T-helper 2 cell treated with Interferon-gamma antibody and Interleukin-4, amounts not matched to agents 5 μg/mL and 100 μg/mL, for 36 hours (primary cell): ENCODE measurements around the gene STX16.
A peak's percentile ranks its signal among the peaks of the same experiment; 100 is the strongest.

Source experiments
- DNase-seq: peaks from one replicate; pipeline ENCODE4 v3.0.0; 2021; ENCODE audit warnings: low spot score
- H3K27ac Mint-ChIP-seq: one replicate; pipeline ENCODE4 v1.8.0; 2021; ENCODE audit warnings: mild to moderate bottlenecking, mixed read lengths
- H3K27me3 Mint-ChIP-seq: one replicate; pipeline ENCODE4 v1.8.0; 2021; ENCODE audit warnings: low read depth, mixed read lengths
- H3K36me3 Mint-ChIP-seq: one replicate; pipeline ENCODE4 v1.8.0; 2021; ENCODE audit warnings: low read depth, mixed read lengths
- H3K4me1 Mint-ChIP-seq: one replicate; pipeline ENCODE4 v1.8.0; 2021; ENCODE audit warnings: low read depth, mixed read lengths
- H3K4me3 Mint-ChIP-seq: one replicate; pipeline ENCODE4 v1.8.0; 2022; ENCODE audit warnings: mild to moderate bottlenecking, moderate library complexity, mixed read lengths
- H3K9me3 Mint-ChIP-seq: one replicate; pipeline ENCODE4 v1.8.0; 2021; ENCODE audit warnings: mixed read lengths

The STX16 gene

DNA sequence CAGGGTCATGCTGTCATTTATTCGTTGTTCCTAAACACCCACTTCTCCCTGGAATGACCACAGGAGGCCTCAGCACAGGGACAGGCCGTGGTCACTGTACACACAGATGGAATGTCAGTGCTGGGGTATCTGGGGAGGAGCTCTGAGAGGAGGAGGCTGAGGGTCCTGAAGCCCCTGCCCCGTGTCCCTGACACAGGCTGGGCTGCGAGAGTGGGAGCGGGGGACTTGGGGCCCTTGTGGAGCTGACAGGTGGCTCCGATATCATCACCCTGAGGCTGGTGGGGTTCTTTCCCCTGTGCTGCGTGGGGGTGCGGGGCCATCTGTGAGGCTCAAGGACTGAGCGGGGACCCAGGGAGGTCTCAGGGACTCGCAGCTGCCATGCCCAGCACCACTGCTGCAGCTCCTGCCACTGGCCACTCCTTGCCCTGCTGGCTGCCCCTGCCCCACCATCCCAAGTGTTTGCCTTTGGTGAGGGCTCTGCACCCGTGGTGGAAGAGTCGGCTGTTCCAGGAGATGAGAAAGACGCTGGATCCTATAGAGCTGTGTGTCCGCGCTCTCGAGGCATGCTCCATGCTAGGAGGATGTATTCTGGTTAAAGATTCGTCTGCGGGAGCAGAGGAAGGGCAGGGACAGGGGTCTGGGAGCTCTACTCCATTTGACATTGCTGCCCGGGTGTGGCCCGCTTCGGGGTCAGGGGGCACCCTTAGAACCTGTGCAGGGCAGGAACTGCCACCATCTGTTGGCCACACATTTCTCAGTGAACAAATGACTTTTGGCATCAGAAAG is 60.4 kb downstream of the STX16 start:
- H3K4me1 Mint-ChIP-seq = no peaks in the 10 kb centered on the region
- peak; percentile 3 for DNase-seq
- H3K27me3 Mint-ChIP-seq = no peaks in the 10 kb centered on the region
- no peaks in the 10 kb centered on the region for H3K36me3 Mint-ChIP-seq
- H3K27ac Mint-ChIP-seq = no peak overlapping the region
- H3K9me3 Mint-ChIP-seq = no peaks in the 10 kb centered on the region
- H3K4me3 Mint-ChIP-seq = no peak overlapping the region

DNA sequence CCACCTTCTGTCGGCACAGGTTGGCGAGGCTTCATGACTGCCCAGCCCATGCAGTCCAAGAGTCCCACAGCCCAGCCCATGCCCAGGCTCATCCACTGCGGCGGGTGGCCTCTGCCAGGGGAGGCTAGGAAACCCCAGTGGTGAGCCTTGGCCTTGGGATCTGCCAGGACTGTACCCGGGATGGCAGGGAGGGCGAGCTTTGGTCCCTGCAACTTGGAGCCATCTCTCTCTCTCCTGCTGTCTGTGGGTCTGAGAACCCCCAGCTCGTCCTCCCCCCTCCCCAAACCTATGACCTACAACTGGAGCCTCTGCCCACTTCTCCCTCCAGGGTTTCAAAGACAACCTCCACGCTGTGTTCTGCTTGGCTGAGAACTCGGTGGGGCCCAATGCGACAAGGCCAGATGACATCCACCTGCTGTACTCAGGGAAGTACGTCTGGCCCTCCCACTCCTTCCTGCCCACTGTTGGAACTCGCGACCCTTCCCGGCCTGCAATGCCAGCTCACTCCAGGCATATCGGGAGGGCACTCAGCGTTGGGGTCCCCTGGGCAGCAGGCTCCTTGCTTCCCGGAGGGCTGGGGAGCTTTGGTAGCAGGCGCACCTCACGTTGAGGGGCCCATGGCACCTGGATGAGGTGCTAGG is 61.2 kb downstream of the STX16 start:
- Mint-ChIP-seq H3K36me3 (no peaks in the 10 kb centered on the region), H3K4me3 (no peak overlapping the region), H3K27ac (no peak overlapping the region), H3K4me1 (no peaks in the 10 kb centered on the region), H3K9me3 (no peaks in the 10 kb centered on the region), H3K27me3 (no peaks in the 10 kb centered on the region)
- peak; percentile 2 for DNase-seq

DNA sequence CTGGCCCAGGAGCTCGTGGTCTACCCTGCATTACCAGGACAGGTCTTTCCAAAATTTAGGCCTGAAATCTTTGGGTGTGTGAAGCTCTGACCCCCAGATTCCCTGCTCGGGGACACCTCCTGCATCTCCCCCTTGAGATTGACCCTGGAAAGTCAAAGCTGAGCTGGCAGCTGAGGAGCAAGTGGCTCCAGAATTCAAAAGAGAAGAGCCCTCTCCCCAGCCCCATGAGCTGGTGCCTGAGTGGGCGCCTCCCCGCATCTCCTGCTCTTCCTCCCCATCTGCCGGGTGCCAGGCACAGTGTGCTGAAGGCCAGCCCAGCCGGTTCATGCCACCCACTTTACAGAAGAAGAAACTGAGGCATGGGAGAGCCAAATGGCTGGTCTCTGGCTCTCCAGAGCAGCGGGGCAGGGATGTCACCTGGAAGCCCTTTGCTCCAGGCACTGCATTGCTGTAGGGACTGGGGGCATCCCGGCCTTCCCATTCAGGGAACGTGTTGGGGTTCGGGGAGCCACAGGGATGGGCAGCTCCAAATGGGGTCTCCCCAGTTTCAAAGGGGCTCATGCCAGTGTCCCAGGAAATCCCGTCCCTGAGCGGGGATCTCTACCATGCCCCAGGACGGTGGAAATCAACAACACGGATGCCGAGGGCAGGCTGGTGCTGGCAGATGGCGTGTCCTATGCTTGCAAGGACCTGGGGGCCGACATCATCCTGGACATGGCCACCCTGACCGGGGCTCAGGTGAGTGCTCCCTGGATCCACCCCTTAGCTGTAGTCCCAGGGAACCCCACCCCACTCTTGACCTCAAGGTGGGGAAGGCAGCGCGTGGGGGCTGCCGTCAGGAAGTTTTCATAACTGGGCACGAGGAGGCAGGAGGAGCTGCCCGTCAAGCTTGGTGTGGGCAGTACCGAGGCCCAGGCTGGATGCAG is 62.0 kb downstream of the STX16 start:
- Mint-ChIP-seq H3K27ac (no peak overlapping the region), H3K9me3 (no peaks in the 10 kb centered on the region), H3K4me1 (no peaks in the 10 kb centered on the region), H3K4me3 (no peak overlapping the region), H3K36me3 (no peaks in the 10 kb centered on the region), H3K27me3 (no peaks in the 10 kb centered on the region)
- peak; percentile 0 for DNase-seq

GRCh38 chr20:58713801-58714339 is 62.8 kb downstream of the STX16 start:
- Mint-ChIP-seq H3K27me3 (no peaks in the 10 kb centered on the region), H3K36me3 (no peaks in the 10 kb centered on the region), H3K9me3 (no peaks in the 10 kb centered on the region), H3K27ac (no peak overlapping the region), H3K4me3 (no peak overlapping the region), H3K4me1 (no peaks in the 10 kb centered on the region)
- DNase-seq = peak; percentile 2

DNA sequence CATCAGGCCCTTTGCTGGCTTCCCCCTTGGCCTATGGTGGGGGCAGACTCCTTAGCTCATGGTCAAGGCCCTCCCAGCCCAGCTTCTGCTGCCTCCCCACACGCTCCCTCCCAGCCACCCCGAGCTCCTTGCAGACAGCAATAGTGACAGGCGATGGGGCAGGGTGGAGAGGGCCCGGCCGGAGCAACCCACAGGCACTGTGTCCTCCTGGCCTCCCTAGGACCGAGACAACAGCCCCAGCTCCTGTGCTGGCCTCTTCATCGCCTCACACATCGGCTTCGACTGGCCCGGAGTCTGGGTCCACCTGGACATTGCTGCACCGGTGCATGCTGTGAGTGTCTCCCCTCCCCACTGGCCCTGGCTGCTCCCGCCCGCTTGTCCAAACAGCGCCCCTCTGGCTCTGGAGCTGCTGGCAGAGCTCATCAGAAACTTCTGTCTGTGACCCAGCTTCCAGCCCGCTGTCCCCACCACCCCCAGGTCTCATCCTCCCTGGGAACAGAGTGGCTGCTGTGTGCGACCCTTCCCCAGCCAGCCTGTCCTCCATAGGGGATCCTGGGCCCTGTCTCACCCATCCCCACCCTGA is 63.3 kb downstream of the STX16 start:
- Mint-ChIP-seq H3K27ac (no peak overlapping the region), H3K36me3 (no peaks in the 10 kb centered on the region), H3K4me3 (no peak overlapping the region), H3K27me3 (no peaks in the 10 kb centered on the region), H3K4me1 (no peaks in the 10 kb centered on the region), H3K9me3 (no peaks in the 10 kb centered on the region)
- peak; percentile 0 for DNase-seq

DNA sequence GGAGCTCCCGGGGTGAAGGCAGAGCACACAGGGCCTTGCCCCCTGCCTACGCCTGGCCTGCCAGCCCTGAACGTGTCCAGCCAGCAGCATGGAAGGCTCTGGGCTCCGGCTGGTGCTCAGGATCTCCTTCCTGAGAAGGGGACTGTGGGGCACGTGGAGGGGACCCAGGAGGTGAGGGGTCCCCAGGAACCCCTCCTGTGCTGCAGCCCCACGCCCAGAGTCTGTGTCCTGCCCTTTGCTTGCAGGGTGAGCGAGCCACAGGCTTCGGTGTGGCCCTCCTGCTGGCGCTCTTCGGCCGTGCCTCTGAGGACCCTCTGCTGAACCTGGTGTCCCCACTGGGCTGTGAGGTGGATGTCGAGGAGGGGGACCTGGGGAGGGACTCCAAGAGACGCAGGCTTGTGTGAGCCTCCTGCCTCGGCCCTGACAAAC is 63.9 kb downstream of the STX16 start:
- no peaks in the 10 kb centered on the region for H3K9me3 Mint-ChIP-seq
- no peak overlapping the region for H3K27ac Mint-ChIP-seq
- no peak overlapping the region for H3K4me3 Mint-ChIP-seq
- no peaks in the 10 kb centered on the region for H3K4me1 Mint-ChIP-seq
- H3K36me3 Mint-ChIP-seq = no peaks in the 10 kb centered on the region
- no peaks in the 10 kb centered on the region for H3K27me3 Mint-ChIP-seq
- peak; percentile 1 for DNase-seq

GRCh38 chr20:58715391-58715800 is 64.3 kb downstream of the STX16 start:
- H3K4me3 Mint-ChIP-seq = no peak overlapping the region
- H3K4me1 Mint-ChIP-seq = no peaks in the 10 kb centered on the region
- no peaks in the 10 kb centered on the region for H3K9me3 Mint-ChIP-seq
- DNase-seq = peak; percentile 3
- H3K36me3 Mint-ChIP-seq = no peaks in the 10 kb centered on the region
- no peak overlapping the region for H3K27ac Mint-ChIP-seq
- no peaks in the 10 kb centered on the region for H3K27me3 Mint-ChIP-seq

GRCh38 chr20:58715801-58716475 is 64.9 kb downstream of the STX16 start:
- Mint-ChIP-seq H3K27me3 (no peaks in the 10 kb centered on the region), H3K4me3 (no peak overlapping the region), H3K36me3 (no peaks in the 10 kb centered on the region), H3K4me1 (no peaks in the 10 kb centered on the region), H3K27ac (no peak overlapping the region), H3K9me3 (no peaks in the 10 kb centered on the region)
- DNase-seq = no peak

DNA sequence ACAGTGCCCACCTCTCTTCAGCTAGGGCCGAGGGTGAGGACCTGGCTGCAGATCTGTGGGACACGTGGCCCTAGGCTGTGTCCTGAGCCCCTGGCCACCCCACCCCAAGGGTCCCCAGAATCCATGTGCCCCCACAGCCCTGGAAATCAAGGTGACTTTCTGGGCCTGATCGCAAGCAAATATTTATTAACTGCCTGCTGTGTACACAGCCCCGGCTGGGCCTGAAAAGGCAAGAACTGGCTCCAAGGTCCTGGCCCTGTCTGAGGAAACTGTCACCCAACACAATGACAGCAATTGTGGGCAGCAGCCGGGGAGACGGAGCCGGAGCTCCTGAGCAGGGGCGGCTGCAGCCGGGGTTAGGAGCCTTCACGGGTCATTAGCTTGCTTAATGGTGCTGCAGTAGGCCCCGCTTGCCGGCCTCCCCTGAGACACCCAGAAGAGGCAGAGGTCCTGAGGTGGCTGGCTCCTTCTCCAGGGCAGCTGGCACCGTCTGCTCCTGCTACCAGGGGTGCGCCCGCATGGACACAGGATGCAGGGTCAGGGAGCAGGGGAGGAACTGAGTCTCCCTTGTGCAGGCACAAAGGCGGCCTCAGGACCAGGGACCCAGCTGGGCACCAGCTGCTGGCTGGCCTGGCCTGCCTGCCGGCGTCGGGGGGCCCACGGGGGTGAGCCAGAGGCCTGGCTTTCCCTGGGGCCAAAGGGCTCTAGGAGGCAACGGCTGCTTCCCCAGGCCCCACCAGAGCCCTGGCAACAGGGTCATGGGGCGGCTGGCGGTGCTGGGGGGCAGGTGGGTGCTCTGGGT is 65.6 kb downstream of the STX16 start:
- peak; percentile 2 for DNase-seq
- H3K9me3 Mint-ChIP-seq = no peaks in the 10 kb centered on the region
- H3K27me3 Mint-ChIP-seq = peaks cover 4% of the 10 kb centered on the region
- no peaks in the 10 kb centered on the region for H3K4me1 Mint-ChIP-seq
- H3K4me3 Mint-ChIP-seq = no peak overlapping the region
- H3K27ac Mint-ChIP-seq = no peak overlapping the region
- H3K36me3 Mint-ChIP-seq = no peaks in the 10 kb centered on the region

- peak; percentile 2 for DNase-seq
- H3K4me1 Mint-ChIP-seq = no peaks in the 10 kb centered on the region
Observed at GRCh38 chr20:58717278-58718091, 66.4 kb downstream of the STX16 start.

GRCh38 chr20:58718121-58718563 is 67.1 kb downstream of the STX16 start:
- Mint-ChIP-seq H3K36me3 (no peaks in the 10 kb centered on the region), H3K9me3 (no peaks in the 10 kb centered on the region), H3K27me3 (peaks cover 14% of the 10 kb centered on the region), H3K4me1 (no peaks in the 10 kb centered on the region), H3K27ac (no peak overlapping the region), H3K4me3 (no peak overlapping the region)
- DNase-seq = peak; percentile 3

More at GRCh38 chr20:58717278-58718091, 66.4 kb downstream of the STX16 start:
- Mint-ChIP-seq H3K27me3 (peaks cover 8% of the 10 kb centered on the region), H3K36me3 (no peaks in the 10 kb centered on the region), H3K4me3 (no peak overlapping the region), H3K27ac (no peak overlapping the region), H3K9me3 (no peaks in the 10 kb centered on the region)

GRCh38 chr20:58718729-58719128 is 67.6 kb downstream of the STX16 start:
- H3K27me3 Mint-ChIP-seq = peaks cover 20% of the 10 kb centered on the region
- no peak for DNase-seq
- no peaks in the 10 kb centered on the region for H3K4me1 Mint-ChIP-seq
- H3K36me3 Mint-ChIP-seq = no peaks in the 10 kb centered on the region
- H3K27ac Mint-ChIP-seq = no peak overlapping the region
- H3K4me3 Mint-ChIP-seq = no peak overlapping the region
- H3K9me3 Mint-ChIP-seq = no peaks in the 10 kb centered on the region
